Naive thymus-derived CD4-positive, alpha-beta T cell (primary cell): ENCODE data around the gene NKAIN1. TPM values are rescaled to one million over a fixed set of nuclear protein-coding genes. Genes with fewer than 3 reads are reported as not detected.
"Not testable (repeated sequence)": the region's sequence is repeated elsewhere in the genome, so short reads cannot be mapped to it uniquely, and the experiment has no call there.

Source experiments
- ATAC-seq: fragments of 150-1000 bp; cut with Tn5 transposase; 2 replicates; pipeline ENCODE4 v1.10.0; 2021; ENCODE audit warnings: mild to moderate bottlenecking, moderate library complexity
- CTCF ChIA-PET: fragments of 350-600 bp; sonication (Branson Sonifier 250); formaldehyde crosslinking; loops from one replicate; lab custom pipeline; 2021; ENCODE audit warnings: antibody characterized with exemption; lab: Charles Lee
- POLR2A ChIA-PET: fragments of 350-600 bp; sonication (Branson Sonifier 250); formaldehyde crosslinking; loops from one replicate; lab custom pipeline; 2021; ENCODE audit warnings: antibody characterized with exemption, inconsistent platforms; lab: Charles Lee
- DNase-seq, 9 donors: peaks; one replicate each; pipeline versions ENCODE4 v3.0.0 to v3.0.0-alpha.2; 2020 to 2022; ENCODE audit warnings: mixed read lengths in 1 of 9
- H3K27ac ChIP-seq: one replicate; pipeline ENCODE4 v1.7.0; 2013; ENCODE audit warnings: mild to moderate bottlenecking, low read depth, low read length, moderate library complexity
- H3K27me3 ChIP-seq, 2 donors: one replicate each; pipeline ENCODE4 v1.7.0; 2013; ENCODE audit warnings: low read length in 2 of 2, mild to moderate bottlenecking in 2 of 2, moderate library complexity in 2 of 2; ENCODE audit not compliant: control insufficient read depth in 2 of 2, insufficient read depth in 2 of 2
- H3K36me3 ChIP-seq, 3 experiments: 1 replicate in 2 of 3; 2 replicates in 1 of 3; pipeline ENCODE4 v1.7.0; 2013; ENCODE audit warnings: low read length in 3 of 3, mild to moderate bottlenecking in 3 of 3, moderate library complexity in 1 of 3; ENCODE audit not compliant: insufficient read depth in 3 of 3, control insufficient read depth in 2 of 3
- H3K4me1 ChIP-seq, 2 donors: one replicate each; pipeline ENCODE4 v1.7.0; 2013; ENCODE audit warnings: low read length in 2 of 2, mild to moderate bottlenecking in 2 of 2, moderate library complexity in 1 of 2; ENCODE audit not compliant: control insufficient read depth in 2 of 2, insufficient read depth in 2 of 2
- H3K4me3 ChIP-seq: 2 replicates; pipeline ENCODE4 v1.7.0; 2013; ENCODE audit warnings: mild to moderate bottlenecking, low read length
- H3K9me3 ChIP-seq, 3 experiments: 1 replicate in 2 of 3; 2 replicates in 1 of 3; pipeline ENCODE4 v1.7.0; 2013; ENCODE audit warnings: low read length in 3 of 3; ENCODE audit not compliant: control insufficient read depth in 2 of 3
- H3K27ac Mint-ChIP-seq, 9 donors: one replicate each; pipeline ENCODE4 v1.8.0; 2020 to 2022; ENCODE audit warnings: mixed read lengths in 9 of 9, mild to moderate bottlenecking in 8 of 9, moderate library complexity in 5 of 9, inconsistent platforms in 2 of 9
- H3K27me3 Mint-ChIP-seq, 5 donors: one replicate each; pipeline ENCODE4 v1.8.0; 2021 to 2022; ENCODE audit warnings: mixed read lengths in 5 of 5, mild to moderate bottlenecking in 1 of 5
- H3K36me3 Mint-ChIP-seq, 5 donors: one replicate each; pipeline ENCODE4 v1.8.0; 2020 to 2022; ENCODE audit warnings: mixed read lengths in 5 of 5, mild to moderate bottlenecking in 3 of 5, inconsistent platforms in 1 of 5
- H3K4me1 Mint-ChIP-seq, 7 donors: one replicate each; pipeline ENCODE4 v1.8.0; 2020 to 2022; ENCODE audit warnings: mixed read lengths in 7 of 7, mild to moderate bottlenecking in 3 of 7, inconsistent platforms in 1 of 7
- H3K4me3 Mint-ChIP-seq, 10 donors: one replicate each; pipeline ENCODE4 v1.8.0; 2020 to 2022; ENCODE audit warnings: mild to moderate bottlenecking in 10 of 10, mixed read lengths in 10 of 10, moderate library complexity in 6 of 10, inconsistent platforms in 2 of 10
- H3K9me3 Mint-ChIP-seq, 11 donors: one replicate each; pipeline ENCODE4 v1.8.0; 2020 to 2022; ENCODE audit warnings: mixed read lengths in 11 of 11, mild to moderate bottlenecking in 4 of 11, inconsistent platforms in 1 of 11, moderate library complexity in 1 of 11
- intact Hi-C, 2 donors: fragments of 100-400 bp; cut with micrococcal nuclease; formaldehyde crosslinking; loops; one replicate each; pipeline ENCODE4 v1.15.1; 2023
- polyA plus RNA-seq, 2 donors: library from polyadenylated mRNA; unstranded; fragments of 300-500 nt; fragmentation: Illumina TruSeq; gene quantifications; one replicate each; pipeline ENCODE4 v1.2.3, GENCODE V29; 2021
- total RNA-seq, 6 experiments: library from RNA in 5 of 6; stranded (reverse) in 5 of 6; gene quantifications; 1 replicate in 5 of 6; 2 replicates in 1 of 6; pipeline ENCODE4 v1.2.3 and lab custom pipeline; 2021 to 2026

Gene NKAIN1
- total and polyA plus RNA-seq, 7 experiments from 2014 or later, result not detected

DNA sequence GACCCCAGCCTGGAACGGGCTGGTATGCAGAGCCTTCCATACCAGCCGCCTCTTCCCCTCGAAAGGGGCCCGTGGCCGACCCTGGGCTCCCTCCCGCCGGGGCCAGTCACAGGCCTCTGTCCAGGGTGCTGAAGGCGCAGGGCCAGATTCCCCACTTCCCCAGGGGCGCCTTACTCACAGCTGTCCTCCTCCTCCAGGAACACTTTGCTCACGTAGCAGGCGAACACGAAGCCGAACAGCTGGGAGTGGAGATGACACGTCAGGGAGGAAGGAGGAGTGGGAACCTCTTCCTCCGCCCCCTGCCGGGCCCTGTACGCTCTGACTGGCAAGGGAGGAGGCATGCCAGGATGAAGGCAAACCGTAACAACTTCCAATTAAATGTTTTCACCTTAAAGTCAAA is 57.3 kb downstream of the NKAIN1 start:
- ChIA-PET POLR2A (no interaction called here), CTCF (no interaction called here)
- Histone ChIP-seq H3K27ac (no peak overlapping the region), H3K4me1 (no peaks in the 10 kb centered on the region), H3K27me3 (peaks cover 3 to 8% of the 10 kb centered on the region in 2 donors), H3K4me3 (no peak overlapping the region), H3K9me3 (no peaks in the 10 kb centered on the region), H3K36me3 (no peaks in the 10 kb centered on the region)
- Mint-ChIP-seq H3K36me3 (peaks cover 0 to 3% (median 0%) of the 10 kb centered on the region in 5 donors), H3K4me3 (peak overlapping the region in 4 of 10 donors; percentile 17 to 40 (median 28)), H3K9me3 (peaks cover 0 to 8% (median 2%) of the 10 kb centered on the region in 11 donors), H3K4me1 (peaks cover 0 to 10% (median 8%) of the 10 kb centered on the region in 7 donors), H3K27ac (no peak overlapping the region), H3K27me3 (peaks cover 33 to 55% (median 50%) of the 10 kb centered on the region in 5 donors)
- intact Hi-C loops, result loop anchor here in 1 of 2 donors (5.0 kb wide), 1 partner anchor 365 kb away; no protein-coding TSS in a partner anchor
- ATAC-seq (peak; percentile 72), DNase-seq (peak in 8 of 9 donors; percentile 21 to 72 (median 32))

DNA sequence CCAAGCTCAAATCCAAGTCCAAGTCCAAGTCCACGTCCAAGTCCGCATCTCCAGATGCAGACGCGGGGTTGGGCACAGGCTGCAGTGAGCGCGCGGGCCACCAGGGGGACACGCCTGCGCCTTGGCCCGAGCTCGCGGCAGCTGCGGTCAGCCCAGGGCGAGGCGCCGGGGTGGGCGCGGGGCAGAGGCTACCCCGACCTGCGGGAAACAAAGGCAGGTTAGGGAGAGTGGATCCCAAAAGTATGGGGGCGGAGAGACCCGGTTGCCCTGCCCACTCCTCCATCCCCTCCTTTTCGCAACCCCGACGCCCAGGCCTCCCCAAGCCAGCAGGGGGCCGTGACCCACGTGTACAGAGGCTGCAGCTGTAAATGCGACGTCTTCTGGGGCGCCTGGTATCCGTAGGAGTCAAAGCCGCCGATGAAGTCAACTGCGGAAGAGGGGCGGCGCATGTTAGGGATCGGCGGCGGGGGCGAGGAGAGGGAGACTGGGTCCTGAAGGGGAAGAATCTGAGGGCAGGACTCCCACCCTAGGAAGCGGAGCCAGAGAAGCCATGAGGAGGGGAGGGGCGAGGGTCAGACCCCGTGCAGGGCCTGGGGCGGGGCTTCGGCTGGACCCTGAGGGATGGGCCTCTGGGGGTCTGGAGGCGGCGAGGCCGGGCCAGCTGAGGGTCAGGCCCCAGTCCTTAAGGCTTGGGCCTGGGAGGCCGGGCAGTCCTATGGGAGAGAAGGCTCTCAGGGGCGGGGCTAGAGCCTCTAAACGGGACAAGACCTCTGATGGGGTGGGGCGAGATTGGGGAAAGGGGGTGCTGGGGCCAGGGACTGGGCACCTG is 58.0 kb downstream of the NKAIN1 start:
- H3K27me3 ChIP-seq, result peaks cover 3 to 8% of the 10 kb centered on the region in 2 donors
- H3K36me3 ChIP-seq, result no peaks in the 10 kb centered on the region
- Mint-ChIP-seq H3K4me1 (peaks cover 0 to 10% (median 8%) of the 10 kb centered on the region in 7 donors), H3K9me3 (peaks cover 0 to 8% (median 2%) of the 10 kb centered on the region in 11 donors), H3K36me3 (peaks cover 0 to 3% (median 0%) of the 10 kb centered on the region in 5 donors), H3K27me3 (peaks cover 29 to 49% (median 46%) of the 10 kb centered on the region in 5 donors), H3K27ac (no peak overlapping the region), H3K4me3 (peak overlapping the region in 5 of 10 donors; percentile 17 to 73 (median 47))
- no peak overlapping the region for H3K4me3 ChIP-seq
- intact Hi-C loops, result loop anchor here (1.0 to 5.0 kb wide), 2 partner anchors 366 to 368 kb away; no protein-coding TSS in a partner anchor
- H3K9me3 ChIP-seq, result no peaks in the 10 kb centered on the region
- ATAC-seq (peak; percentile 62), DNase-seq (peak in 4 of 9 donors; percentile 9 to 69 (median 30))
- ChIA-PET CTCF (interaction anchor here (1.2 kb wide), 1 partner anchor 9 kb away, joined by 3 read pairs; no protein-coding TSS in a partner anchor), POLR2A (no interaction called here)
- H3K4me1 ChIP-seq, result no peaks in the 10 kb centered on the region
- no peak overlapping the region for H3K27ac ChIP-seq

DNA sequence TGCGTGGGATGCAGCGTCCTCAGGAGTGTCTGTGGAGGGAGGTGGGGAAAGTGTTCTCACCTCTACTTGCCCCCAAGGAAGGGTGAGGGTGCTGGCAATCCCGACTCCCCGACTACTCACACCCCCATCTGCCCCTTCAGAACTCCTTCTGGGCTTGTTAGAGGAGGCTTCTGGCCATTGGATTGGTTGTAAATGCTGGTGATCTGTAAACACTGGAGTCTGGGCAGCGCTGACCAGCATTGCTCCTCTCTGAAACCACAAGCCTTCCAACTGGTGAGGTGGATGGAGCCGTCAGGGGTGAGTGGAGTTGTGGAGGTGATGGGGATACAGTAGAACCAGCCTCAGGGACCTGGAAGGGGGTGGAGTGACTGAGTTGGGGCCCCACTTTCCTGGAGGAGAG is 59.3 kb downstream of the NKAIN1 start:
- H3K27me3 ChIP-seq, result peaks cover 3 to 8% of the 10 kb centered on the region in 2 donors
- H3K9me3 ChIP-seq, result no peaks in the 10 kb centered on the region
- intact Hi-C loops, result loop anchor here in 1 of 2 donors (5.0 kb wide), 1 partner anchor 367 kb away; no protein-coding TSS in a partner anchor
- ChIA-PET POLR2A (no interaction called here), CTCF (interaction anchor here (1.2 kb wide), 1 partner anchor 10 kb away, joined by 3 read pairs; no protein-coding TSS in a partner anchor)
- H3K27ac ChIP-seq, result no peak overlapping the region
- ATAC-seq (no peak), DNase-seq (no peak)
- Mint-ChIP-seq H3K4me3 (peak overlapping the region in 1 of 10 donors; percentile 47), H3K27ac (no peak overlapping the region), H3K27me3 (peaks cover 29 to 49% (median 46%) of the 10 kb centered on the region in 5 donors), H3K4me1 (peaks cover 0 to 10% (median 8%) of the 10 kb centered on the region in 7 donors), H3K9me3 (peaks cover 0 to 13% (median 2%) of the 10 kb centered on the region in 11 donors), H3K36me3 (peaks cover 0 to 3% (median 0%) of the 10 kb centered on the region in 5 donors)
- no peaks in the 10 kb centered on the region for H3K4me1 ChIP-seq
- H3K36me3 ChIP-seq, result no peaks in the 10 kb centered on the region
- H3K4me3 ChIP-seq, result no peak overlapping the region

GRCh38 chr1:31176291-31176690 is 63.4 kb downstream of the NKAIN1 start:
- H3K4me3 ChIP-seq, CTCF ChIA-PET, ATAC-seq, H3K9me3 ChIP-seq, H3K27ac Mint-ChIP-seq, H3K27me3 ChIP-seq, H3K36me3 ChIP-seq, H3K36me3 Mint-ChIP-seq, H3K4me1 Mint-ChIP-seq, intact Hi-C loops, H3K27ac ChIP-seq, DNase-seq, H3K4me3 Mint-ChIP-seq, POLR2A ChIA-PET, H3K4me1 ChIP-seq: not testable (repeated sequence)
- Mint-ChIP-seq H3K9me3 (peaks cover 0 to 20% (median 2%) of the 10 kb centered on the region in 11 donors), H3K27me3 (peaks cover 23 to 33% (median 29%) of the 10 kb centered on the region in 5 donors)

GRCh38 chr1:31170486-31170735 is 69.3 kb downstream of the NKAIN1 start:
- Histone ChIP-seq H3K4me3 (no peak overlapping the region), H3K4me1 (no peaks in the 10 kb centered on the region), H3K27me3 (no peaks in the 10 kb centered on the region), H3K27ac (no peak overlapping the region), H3K9me3 (peaks cover 0 to 3% (median 0%) of the 10 kb centered on the region in 3 experiments), H3K36me3 (no peaks in the 10 kb centered on the region)
- no peak for ATAC-seq
- Mint-ChIP-seq H3K36me3 (peaks cover 0 to 4% (median 0%) of the 10 kb centered on the region in 5 donors), H3K4me3 (no peak overlapping the region), H3K9me3 (peaks cover 0 to 8% (median 0%) of the 10 kb centered on the region in 11 donors), H3K27ac (peak overlapping the region in 1 of 9 donors; percentile 79), H3K27me3 (peaks cover 0 to 7% (median 4%) of the 10 kb centered on the region in 5 donors), H3K4me1 (peaks cover 0 to 7% (median 0%) of the 10 kb centered on the region in 7 donors)
- POLR2A ChIA-PET, result no interaction called here
- CTCF ChIA-PET, result interaction anchor here (1.0 kb wide), 1 partner anchor 8 kb away, joined by 4 read pairs; no protein-coding TSS in a partner anchor
- no peak for DNase-seq
- intact Hi-C loops, result no loop called here

- Histone ChIP-seq H3K27ac (no peak overlapping the region), H3K36me3 (no peaks in the 10 kb centered on the region), H3K27me3 (no peaks in the 10 kb centered on the region), H3K4me3 (no peak overlapping the region), H3K4me1 (no peaks in the 10 kb centered on the region), H3K9me3 (no peaks in the 10 kb centered on the region)
- intact Hi-C loops, result loop anchor here in 1 of 2 donors (10.0 kb wide), 1 partner anchor 1932 kb away; the partner anchor contains the start of genes MECR and PTPRU
- no peaks in the 10 kb centered on the region for H3K9me3 Mint-ChIP-seq
- ATAC-seq (no peak), DNase-seq (no peak)
- peaks cover 4 to 10% (median 6%) of the 10 kb centered on the region in 5 donors for H3K27me3 Mint-ChIP-seq
- H3K27ac Mint-ChIP-seq, result no peak overlapping the region
- no peak overlapping the region for H3K4me3 Mint-ChIP-seq
- ChIA-PET POLR2A (no interaction called here), CTCF (interaction anchor here (0.7 kb wide), 1 partner anchor 1376 kb away, joined by 4 read pairs; no protein-coding TSS in a partner anchor)
- H3K4me1 Mint-ChIP-seq, result peaks cover 3 to 17% (median 5%) of the 10 kb centered on the region in 7 donors
- no peaks in the 10 kb centered on the region for H3K36me3 Mint-ChIP-seq
Observed at GRCh38 chr1:31166462-31166861, 73.2 kb downstream of the NKAIN1 start.
